ENCODE data around the gene FAM89B. TPM values are rescaled to one million over a fixed set of nuclear protein-coding genes. Genes with fewer than 3 reads are reported as not detected.

The FAM89B gene
- total RNA-seq, 2 donors from 2014 or later: 53.3 to 127 TPM

GRCh38 chr11:65547446-65548125, 24.8 kb upstream of the FAM89B start:
- Histone ChIP-seq H3K9me3 (no peaks in the 10 kb centered on the region), H3K4me1 (ENCODE audit: control insufficient read depth in 1 of 2, low read depth in 2 of 2) (no peaks in the 10 kb centered on the region), H3K36me3 (peaks cover 56% of the 10 kb centered on the region), H3K4me3 (no peak overlapping the region), H3K27me3 (replicated peaks; ENCODE audit: insufficient read depth) (no peaks in the 10 kb centered on the region), H3K27ac (no peak overlapping the region)
- DNase-seq (ENCODE audit: low spot score) (no peak), ATAC-seq (ENCODE audit: insufficient number of reproducible peaks, low FRiP score, low read depth) (no peak)
- TF ChIP-seq CTCF (IDR thresholded peaks at IDR 0.05): no peak

- Histone ChIP-seq H3K36me3 (peaks cover 53% of the 10 kb centered on the region), H3K27ac (peak overlapping the region in 1 of 2 donors; percentile 34), H3K4me3 (no peak overlapping the region), H3K9me3 (no peaks in the 10 kb centered on the region), H3K4me1 (ENCODE audit: control insufficient read depth in 1 of 2, low read depth in 2 of 2) (no peaks in the 10 kb centered on the region), H3K27me3 (replicated peaks; ENCODE audit: insufficient read depth) (no peaks in the 10 kb centered on the region)
- DNase-seq (ENCODE audit: low spot score) (no peak), ATAC-seq (ENCODE audit: insufficient number of reproducible peaks, low FRiP score, low read depth) (no peak)
- TF ChIP-seq CTCF (IDR thresholded peaks at IDR 0.05): no peak
Observed at GRCh38 chr11:65548395-65548794, 23.9 kb upstream of the FAM89B start.

GRCh38 chr11:65549096-65549495, 23.2 kb upstream of the FAM89B start:
- no peak for TF ChIP-seq CTCF (IDR thresholded peaks at IDR 0.05)
- Histone ChIP-seq H3K27ac (peak overlapping the region in 1 of 2 donors; percentile 34), H3K4me1 (ENCODE audit: control insufficient read depth in 1 of 2, low read depth in 2 of 2) (peaks cover 1 to 3% of the 10 kb centered on the region in 2 donors), H3K4me3 (no peak overlapping the region), H3K36me3 (peaks cover 53% of the 10 kb centered on the region), H3K27me3 (replicated peaks; ENCODE audit: insufficient read depth) (no peaks in the 10 kb centered on the region), H3K9me3 (no peaks in the 10 kb centered on the region)
- ATAC-seq (ENCODE audit: insufficient number of reproducible peaks, low FRiP score, low read depth) (no peak), DNase-seq (ENCODE audit: low spot score) (no peak)

GRCh38 chr11:65551572-65552387, 20.6 kb upstream of the FAM89B start:
- H3K4me1 ChIP-seq (ENCODE audit: control insufficient read depth in 1 of 2, low read depth in 2 of 2): peaks cover 20 to 30% of the 10 kb centered on the region in 2 donors

More at GRCh38 chr11:65551572-65552387, 20.6 kb upstream of the FAM89B start:
- H3K4me3 ChIP-seq: no peak overlapping the region
- DNase-seq (ENCODE audit: low spot score) (no peak), ATAC-seq (ENCODE audit: insufficient number of reproducible peaks, low FRiP score, low read depth) (no peak)
- H3K27ac ChIP-seq: no peak overlapping the region
- H3K9me3 ChIP-seq: no peaks in the 10 kb centered on the region
- TF ChIP-seq CTCF (IDR thresholded peaks at IDR 0.05): peak; percentile 37
- no peaks in the 10 kb centered on the region for H3K27me3 ChIP-seq (replicated peaks; ENCODE audit: insufficient read depth)
- peaks cover 37% of the 10 kb centered on the region for H3K36me3 ChIP-seq
